Epithelial cell of proximal tubule (primary cell): ENCODE data around the gene C16orf89. TPM values are rescaled to one million over a fixed set of nuclear protein-coding genes. Genes with fewer than 3 reads are reported as not detected.

Source experiments
- DNase-seq: peaks from one replicate; pipeline ENCODE4 v3.0.0-alpha.2; 2011; ENCODE audit warnings: low read depth
- H3K4me3 ChIP-seq: 2 replicates; pipeline ENCODE4 v1.5.1; 2011; ENCODE audit warnings: low read depth, mild to moderate bottlenecking, low read length
- total RNA-seq: library from RNA; depleted of rRNA; stranded (reverse); fragments of >200 nt; gene quantifications from 2 replicates; pipeline ENCODE4 v1.2.3, GENCODE V29; 2015
- TF ChIP-seq, protein P1 (sequence below): conservative IDR thresholded peaks from 2 replicates; pipeline ENCODE4 v1.5.1; 2012; ENCODE audit warnings: low read depth, mild to moderate bottlenecking, low read length

Gene C16orf89
- total RNA-seq, 1 donor from 2014 or later, result not detected

DNA sequence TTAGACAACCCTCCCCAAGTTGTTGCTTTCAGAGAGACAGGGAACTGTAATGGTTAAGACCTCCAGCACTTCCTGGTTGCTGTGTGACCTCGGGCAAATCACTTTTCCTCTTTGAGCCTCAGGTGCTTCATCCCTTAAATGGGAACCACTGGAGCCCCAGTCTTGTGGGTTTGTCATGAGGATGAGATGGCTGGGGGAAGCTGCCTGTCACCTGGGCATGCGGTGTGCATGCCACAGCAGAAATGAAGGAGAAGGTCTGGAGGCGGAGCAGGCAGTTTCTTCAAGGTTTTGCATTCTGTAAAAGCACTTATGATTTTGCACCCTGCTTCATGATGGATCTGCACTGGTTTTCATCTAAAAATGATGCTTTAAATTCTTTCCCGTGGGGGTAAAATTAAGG, 54.1 kb downstream of the C16orf89 start:
- TF ChIP-seq, protein P1, sequence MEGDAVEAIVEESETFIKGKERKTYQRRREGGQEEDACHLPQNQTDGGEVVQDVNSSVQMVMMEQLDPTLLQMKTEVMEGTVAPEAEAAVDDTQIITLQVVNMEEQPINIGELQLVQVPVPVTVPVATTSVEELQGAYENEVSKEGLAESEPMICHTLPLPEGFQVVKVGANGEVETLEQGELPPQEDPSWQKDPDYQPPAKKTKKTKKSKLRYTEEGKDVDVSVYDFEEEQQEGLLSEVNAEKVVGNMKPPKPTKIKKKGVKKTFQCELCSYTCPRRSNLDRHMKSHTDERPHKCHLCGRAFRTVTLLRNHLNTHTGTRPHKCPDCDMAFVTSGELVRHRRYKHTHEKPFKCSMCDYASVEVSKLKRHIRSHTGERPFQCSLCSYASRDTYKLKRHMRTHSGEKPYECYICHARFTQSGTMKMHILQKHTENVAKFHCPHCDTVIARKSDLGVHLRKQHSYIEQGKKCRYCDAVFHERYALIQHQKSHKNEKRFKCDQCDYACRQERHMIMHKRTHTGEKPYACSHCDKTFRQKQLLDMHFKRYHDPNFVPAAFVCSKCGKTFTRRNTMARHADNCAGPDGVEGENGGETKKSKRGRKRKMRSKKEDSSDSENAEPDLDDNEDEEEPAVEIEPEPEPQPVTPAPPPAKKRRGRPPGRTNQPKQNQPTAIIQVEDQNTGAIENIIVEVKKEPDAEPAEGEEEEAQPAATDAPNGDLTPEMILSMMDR, result no peak
- H3K4me3 ChIP-seq, result no peak overlapping the region

DNA sequence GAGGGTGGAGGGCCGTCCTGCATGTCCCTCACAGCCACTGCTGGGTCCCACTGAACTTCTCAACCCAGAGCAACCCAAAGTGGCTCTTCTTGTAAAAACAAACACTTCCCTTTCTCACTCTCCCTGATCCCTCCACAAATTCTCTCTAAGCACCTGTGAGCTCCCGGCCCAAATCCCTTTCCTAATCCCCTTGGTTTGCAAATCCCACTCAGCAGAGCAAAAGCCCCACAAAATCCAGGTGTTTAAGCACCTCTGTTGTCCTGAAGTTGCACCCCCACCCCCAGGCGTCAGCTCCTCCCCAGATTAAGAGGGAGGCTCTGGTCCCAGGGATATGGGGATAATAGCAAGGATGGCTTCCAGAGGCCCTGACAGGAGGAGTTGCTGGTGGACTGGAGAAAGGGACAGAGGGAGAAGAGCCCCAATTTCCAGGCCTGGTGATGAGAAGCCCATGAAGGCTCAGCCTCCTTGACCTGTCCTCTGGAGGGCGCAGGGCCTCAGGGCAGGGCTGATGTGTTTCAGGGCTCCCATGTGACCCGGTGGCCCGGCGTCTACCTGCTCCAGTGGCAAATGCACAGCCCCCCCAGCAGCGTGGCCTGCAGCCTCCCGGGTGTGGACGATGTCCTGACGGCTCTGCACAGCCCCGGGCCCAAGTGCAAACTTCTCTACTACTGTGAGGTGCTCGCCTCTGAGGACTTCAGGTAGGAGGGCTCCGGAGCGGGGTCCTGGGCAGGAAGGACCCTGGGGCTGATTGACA, 55.0 kb downstream of the C16orf89 start:
- no peak for DNase-seq
- TF ChIP-seq, protein P1, result no peak
- H3K4me3 ChIP-seq, result no peak overlapping the region

More for the DNA sequence above, 54.1 kb downstream of the C16orf89 start:
- no peak for DNase-seq

DNA sequence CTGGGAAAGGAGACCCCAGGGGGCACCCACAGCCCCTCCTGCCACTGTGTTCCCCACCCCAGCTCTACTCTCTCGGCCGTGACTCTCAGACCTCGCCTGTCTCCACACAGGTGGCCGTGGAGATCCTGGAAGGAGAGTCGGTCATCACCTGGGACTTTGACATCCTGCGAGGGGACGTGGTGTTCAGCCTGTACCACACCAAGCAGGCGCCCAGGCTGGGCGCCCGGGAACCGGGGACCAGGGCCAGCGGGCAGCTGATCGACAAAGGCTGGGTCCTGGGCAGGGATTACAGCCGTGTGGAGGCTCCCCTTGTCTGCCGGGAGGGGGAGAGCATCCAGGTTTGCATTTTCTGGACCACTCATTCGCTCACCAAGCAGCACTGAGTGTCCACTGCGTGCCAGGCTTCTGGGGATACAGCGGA, 57.4 kb downstream of the C16orf89 start:
- no peak for DNase-seq
- TF ChIP-seq, protein P1, result no peak
- H3K4me3 ChIP-seq, result no peak overlapping the region

DNA sequence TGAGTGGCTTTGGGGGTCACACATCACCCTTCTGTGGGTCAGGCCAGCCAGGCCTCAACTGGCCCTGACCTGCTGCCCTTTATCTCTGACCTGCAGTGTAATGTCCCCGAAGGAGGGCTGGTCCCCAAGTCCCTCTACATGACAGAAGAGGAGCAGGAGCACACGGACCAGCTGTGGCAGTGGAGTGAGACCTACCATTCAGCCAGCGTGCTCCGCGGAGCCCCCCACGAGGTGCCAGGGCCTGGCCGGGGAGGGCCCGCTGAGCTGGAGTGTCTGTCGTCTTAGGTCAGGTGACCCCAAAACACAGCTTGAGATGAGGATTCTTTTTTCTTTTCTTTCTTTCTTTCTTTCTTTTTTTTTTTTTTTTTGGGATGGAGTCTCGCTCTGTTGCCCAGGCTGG, 58.5 kb downstream of the C16orf89 start:
- TF ChIP-seq, protein P1, result no peak
- no peak for DNase-seq
- H3K4me3 ChIP-seq, result no peak overlapping the region

DNA sequence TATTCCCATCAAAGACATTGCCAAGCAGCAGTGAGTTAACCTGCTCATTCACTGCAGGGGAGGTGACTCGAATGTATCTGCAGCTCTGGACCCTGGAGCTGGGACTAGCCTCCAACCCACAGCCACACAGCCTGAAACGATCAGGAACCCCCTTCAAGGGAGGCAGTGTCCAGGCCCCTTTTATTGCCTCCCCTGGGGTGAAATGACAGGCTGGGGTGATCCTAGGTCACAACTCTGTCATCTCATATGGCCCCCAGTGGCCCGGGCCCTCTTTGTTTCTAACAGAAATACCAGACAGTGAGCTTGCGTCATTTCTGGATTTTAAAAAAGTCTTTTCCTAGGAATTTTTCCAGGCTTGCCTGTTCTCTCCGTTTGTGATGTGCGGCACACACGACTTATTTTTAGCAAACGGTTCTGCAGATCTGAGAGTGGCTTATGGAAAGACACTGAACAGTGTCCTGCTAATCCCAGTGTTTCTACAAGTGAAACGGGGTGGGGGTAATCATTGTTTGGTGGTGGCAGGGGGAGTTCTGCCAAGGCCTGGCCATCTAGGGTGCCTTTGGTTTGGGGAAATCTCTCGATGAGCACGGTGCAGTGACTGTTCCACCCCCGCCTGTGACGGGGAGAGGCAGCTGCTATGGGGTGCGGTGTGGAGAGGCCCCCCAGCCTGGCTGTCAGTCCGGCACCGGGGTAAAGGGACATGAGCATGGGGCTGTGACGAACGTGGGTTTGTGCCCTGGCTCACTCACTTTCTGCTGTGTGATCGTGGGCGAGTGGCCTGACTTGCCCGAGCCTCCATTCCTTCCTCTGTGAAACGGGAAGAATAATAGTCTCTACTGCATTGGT, 59.2 kb downstream of the C16orf89 start:
- TF ChIP-seq, protein P1, result no peak

DNA sequence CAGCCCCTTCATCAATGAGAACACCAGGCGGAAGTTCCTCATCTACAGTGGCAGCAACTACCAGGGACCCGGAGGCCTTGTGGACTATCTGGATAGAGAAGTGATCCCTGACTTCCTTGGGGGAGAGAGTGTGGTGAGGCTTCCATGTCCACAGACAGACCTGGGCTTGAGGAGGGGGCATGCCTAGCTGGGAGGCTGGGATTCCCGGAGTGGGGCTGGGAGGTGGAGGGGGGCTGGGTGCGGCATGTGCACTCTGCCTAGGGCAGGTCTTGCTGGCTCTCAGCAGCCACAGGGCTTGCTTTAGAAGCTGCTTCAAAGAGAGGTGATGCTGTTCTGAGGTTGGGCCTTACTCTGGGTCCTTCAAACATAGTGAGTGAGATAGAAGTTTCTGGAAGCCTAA, 59.8 kb downstream of the C16orf89 start:
- no peak for DNase-seq
- TF ChIP-seq, protein P1, result no peak
- no peak overlapping the region for H3K4me3 ChIP-seq

More for the DNA sequence above, 59.2 kb downstream of the C16orf89 start:
- no peak for DNase-seq
- no peak overlapping the region for H3K4me3 ChIP-seq
